Upper lobe of left lung (tissue), 4 donors: Measurements from ENCODE around the gene JMJD6.
A peak's percentile ranks its signal among the peaks of the same experiment; 100 is the strongest.

Experiments
- POLR2A ChIP-seq, 4 donors: fragments of 450-650 bp; IDR thresholded peaks; one replicate each; pipeline ENCODE4 v1.5.1; 2016 to 2017; ENCODE audit warnings: antibody characterized with exemption in 4 of 4, mild to moderate bottlenecking in 2 of 4
- TF ChIP-seq, protein P1 (sequence below), 6 experiments: fragments of 450-650 bp in 4 of 6; fragments of 200-600 bp in 2 of 6; sonication (generic) in 2 of 6; IDR thresholded peaks; one replicate each; pipeline ENCODE4 v1.5.1; 2016 to 2019; ENCODE audit warnings: antibody characterized with exemption in 6 of 6

DNA sequence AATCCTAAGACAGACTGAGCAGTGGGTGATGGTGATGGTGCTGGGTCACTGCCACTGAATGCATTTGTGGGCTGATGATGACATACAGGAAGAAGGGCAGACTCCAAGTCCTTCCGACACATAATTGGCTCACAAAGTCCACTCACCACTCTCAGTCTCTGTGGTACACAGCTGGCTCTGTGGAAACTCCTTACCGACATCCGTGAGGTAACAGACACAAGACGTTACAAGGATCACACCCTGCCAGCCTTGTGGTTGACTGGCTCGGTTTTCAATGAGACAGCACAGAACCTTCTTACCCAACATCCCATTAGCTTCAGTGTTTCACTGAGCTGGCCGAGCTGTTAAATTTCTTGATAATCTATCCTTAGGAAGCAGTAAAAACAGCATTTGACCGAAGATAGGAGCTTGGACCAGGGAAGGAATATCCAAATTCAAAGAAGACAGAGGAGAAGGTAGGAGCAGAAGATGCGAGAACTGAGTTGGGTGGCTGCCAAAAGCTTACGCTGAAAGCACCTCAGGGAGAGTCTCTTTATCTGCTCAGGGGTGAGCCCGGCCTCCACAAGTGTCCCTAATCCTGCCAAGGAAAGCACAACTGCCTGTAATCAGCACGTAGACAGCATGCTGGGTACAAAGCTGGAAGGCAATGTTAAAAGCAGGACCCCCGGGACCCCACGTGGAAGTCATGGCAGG lies 10.1 kb downstream of the JMJD6 start:
- TF ChIP-seq, protein P1, sequence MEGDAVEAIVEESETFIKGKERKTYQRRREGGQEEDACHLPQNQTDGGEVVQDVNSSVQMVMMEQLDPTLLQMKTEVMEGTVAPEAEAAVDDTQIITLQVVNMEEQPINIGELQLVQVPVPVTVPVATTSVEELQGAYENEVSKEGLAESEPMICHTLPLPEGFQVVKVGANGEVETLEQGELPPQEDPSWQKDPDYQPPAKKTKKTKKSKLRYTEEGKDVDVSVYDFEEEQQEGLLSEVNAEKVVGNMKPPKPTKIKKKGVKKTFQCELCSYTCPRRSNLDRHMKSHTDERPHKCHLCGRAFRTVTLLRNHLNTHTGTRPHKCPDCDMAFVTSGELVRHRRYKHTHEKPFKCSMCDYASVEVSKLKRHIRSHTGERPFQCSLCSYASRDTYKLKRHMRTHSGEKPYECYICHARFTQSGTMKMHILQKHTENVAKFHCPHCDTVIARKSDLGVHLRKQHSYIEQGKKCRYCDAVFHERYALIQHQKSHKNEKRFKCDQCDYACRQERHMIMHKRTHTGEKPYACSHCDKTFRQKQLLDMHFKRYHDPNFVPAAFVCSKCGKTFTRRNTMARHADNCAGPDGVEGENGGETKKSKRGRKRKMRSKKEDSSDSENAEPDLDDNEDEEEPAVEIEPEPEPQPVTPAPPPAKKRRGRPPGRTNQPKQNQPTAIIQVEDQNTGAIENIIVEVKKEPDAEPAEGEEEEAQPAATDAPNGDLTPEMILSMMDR (IDR thresholded peaks at IDR 0.05): no peak
- TF ChIP-seq POLR2A (IDR thresholded peaks at IDR 0.05): peak in 1 of 4 donors; percentile 33
